Stomach (tissue), 4 donors: ENCODE measurements around the gene FAM50B.

ENCODE experiments used
- EP300 ChIP-seq: sonication (generic); formaldehyde crosslinking; IDR thresholded peaks from one replicate; pipeline ENCODE4 v1.6.1; 2017; ENCODE audit warnings: antibody characterized with exemption
- POLR2A ChIP-seq, 4 donors: fragments of 450-650 bp; IDR thresholded peaks; one replicate each; pipeline ENCODE4 v1.6.1; 2016; ENCODE audit warnings: antibody characterized with exemption in 4 of 4, control low read depth in 2 of 4, mild to moderate bottlenecking in 1 of 4, moderate library complexity in 1 of 4
- POLR2AphosphoS5 ChIP-seq, 3 donors: sonication (generic); formaldehyde crosslinking; IDR thresholded peaks; one replicate each; pipeline ENCODE4 v1.6.1; 2016; ENCODE audit warnings: antibody characterized with exemption in 3 of 3
- TF ChIP-seq, protein P1 (sequence below), 7 experiments: fragments of 450-650 bp in 4 of 7; fragments of 200-600 bp in 3 of 7; sonication (generic) in 3 of 7; IDR thresholded peaks; one replicate each; pipeline ENCODE4 v1.5.1; 2016 to 2019; ENCODE audit warnings: antibody characterized with exemption in 7 of 7, control low read depth in 2 of 7, mild to moderate bottlenecking in 1 of 7

DNA sequence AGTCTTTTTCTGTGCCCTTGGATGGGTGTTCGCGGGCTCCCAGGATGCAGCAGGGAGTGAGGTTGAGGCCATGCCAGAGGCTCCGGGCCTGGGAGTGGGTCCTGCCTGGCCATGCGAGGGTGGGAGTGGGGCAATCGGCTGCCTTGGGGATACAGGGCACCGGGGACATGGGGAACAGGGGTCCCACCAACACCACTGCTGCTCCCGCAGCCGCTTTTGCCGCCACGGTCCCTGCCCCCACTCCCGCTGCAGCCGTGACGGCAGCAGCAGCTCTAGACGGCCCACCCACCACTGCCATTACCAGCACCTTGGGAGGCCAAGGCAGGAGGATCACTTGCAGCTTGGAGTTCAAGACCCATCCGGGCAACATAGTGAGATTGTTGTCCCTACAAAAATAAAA is 35.3 kb upstream of the FAM50B start:
- no peak for TF ChIP-seq POLR2A (IDR thresholded peaks at IDR 0.05)
- TF ChIP-seq, protein P1, sequence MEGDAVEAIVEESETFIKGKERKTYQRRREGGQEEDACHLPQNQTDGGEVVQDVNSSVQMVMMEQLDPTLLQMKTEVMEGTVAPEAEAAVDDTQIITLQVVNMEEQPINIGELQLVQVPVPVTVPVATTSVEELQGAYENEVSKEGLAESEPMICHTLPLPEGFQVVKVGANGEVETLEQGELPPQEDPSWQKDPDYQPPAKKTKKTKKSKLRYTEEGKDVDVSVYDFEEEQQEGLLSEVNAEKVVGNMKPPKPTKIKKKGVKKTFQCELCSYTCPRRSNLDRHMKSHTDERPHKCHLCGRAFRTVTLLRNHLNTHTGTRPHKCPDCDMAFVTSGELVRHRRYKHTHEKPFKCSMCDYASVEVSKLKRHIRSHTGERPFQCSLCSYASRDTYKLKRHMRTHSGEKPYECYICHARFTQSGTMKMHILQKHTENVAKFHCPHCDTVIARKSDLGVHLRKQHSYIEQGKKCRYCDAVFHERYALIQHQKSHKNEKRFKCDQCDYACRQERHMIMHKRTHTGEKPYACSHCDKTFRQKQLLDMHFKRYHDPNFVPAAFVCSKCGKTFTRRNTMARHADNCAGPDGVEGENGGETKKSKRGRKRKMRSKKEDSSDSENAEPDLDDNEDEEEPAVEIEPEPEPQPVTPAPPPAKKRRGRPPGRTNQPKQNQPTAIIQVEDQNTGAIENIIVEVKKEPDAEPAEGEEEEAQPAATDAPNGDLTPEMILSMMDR (IDR thresholded peaks at IDR 0.05): no peak
- TF ChIP-seq POLR2AphosphoS5 (IDR thresholded peaks at IDR 0.05): no peak
- no peak for TF ChIP-seq EP300
